ENCODE measurements around the gene TMEM141. TPM values are rescaled to one million over a fixed set of nuclear protein-coding genes. Genes with fewer than 3 reads are reported as not detected.

TMEM141 gene
- total and polyA plus RNA-seq, 2 of the 8 experiments (the other 6 are each of a cell fraction or from before 2014, with no cell fraction given): 51.1 to 137 TPM

DNA sequence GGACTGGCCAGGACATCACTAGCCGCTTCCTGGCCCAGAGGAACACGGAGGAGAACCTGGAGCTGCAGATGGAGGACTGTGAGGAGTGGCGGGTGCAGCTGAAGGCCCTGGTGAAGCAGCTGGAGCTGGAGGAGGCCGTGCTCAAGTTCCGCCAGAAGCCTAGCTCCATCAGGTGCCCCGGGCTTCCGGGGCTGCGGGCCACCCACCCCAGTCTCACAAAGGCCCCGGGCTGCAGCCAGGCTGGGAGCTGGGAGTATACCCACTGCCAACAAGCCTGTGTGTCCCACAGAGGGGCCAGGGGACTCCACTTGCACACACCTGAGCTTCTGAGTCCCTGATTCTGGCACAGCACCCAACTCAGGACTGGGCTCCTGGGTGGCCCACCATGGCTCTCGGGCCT, 14.9 kb downstream of the TMEM141 start:
- Histone ChIP-seq H2BK15ac (ENCODE audit: low read length) (no peak overlapping the region), H4K5ac (ENCODE audit: insufficient read length, low read depth, low read length) (no peak overlapping the region), H4K91ac (replicated peaks; ENCODE audit: insufficient read length, low read length) (no peak overlapping the region), H3K4me3 (ENCODE audit: extremely low read depth in 1 of 4, insufficient read depth in 2 of 4, low read depth in 3 of 4, low read length in 4 of 4) (no peak overlapping the region), H3K79me2 (ENCODE audit: control insufficient read depth in 1 of 2, insufficient read depth in 2 of 2, low read length in 2 of 2) (peaks cover 5 to 27% of the 10 kb centered on the region in 2 experiments), H2AK5ac (ENCODE audit: low read depth, low read length) (no peak overlapping the region), H3K27me3 (replicated peaks in 1 of 4; ENCODE audit: control insufficient read depth in 3 of 4, extremely low read depth in 1 of 4, insufficient read depth in 3 of 4, low read length in 3 of 4) (peaks cover 0 to 17% (median 8%) of the 10 kb centered on the region in 4 experiments; a peak in 3 of 7 replicates), H3K79me1 (ENCODE audit: low read depth, low read length) (peaks cover 2% of the 10 kb centered on the region), H3K36me3 (ENCODE audit: control insufficient read depth in 2 of 4, insufficient read depth in 4 of 4, low read length in 3 of 4) (peaks cover 0 to 10% (median 1%) of the 10 kb centered on the region in 4 experiments; a peak in 3 of 8 replicates), H2BK5ac (ENCODE audit: low read depth, low read length) (no peak overlapping the region), H2AFZ (ENCODE audit: low read length) (no peak overlapping the region), H2BK12ac (ENCODE audit: low read depth, low read length) (no peak overlapping the region), H3K18ac (ENCODE audit: extremely low read depth, low read length) (no peak overlapping the region), H4K8ac (ENCODE audit: extremely low read depth, insufficient read depth, low read length) (no peak overlapping the region; the same call in 1 of the 2 replicates), H4K20me1 (replicated peaks in 1 of 2; ENCODE audit: control insufficient read depth in 1 of 2, insufficient read depth in 2 of 2, low read length in 2 of 2) (peaks cover 5 to 12% of the 10 kb centered on the region in 2 experiments), H3K23me2 (ENCODE audit: low read depth, low read length) (peaks cover 9% of the 10 kb centered on the region; the same call in 1 of the 2 replicates), H3K14ac (ENCODE audit: insufficient read length) (no peak overlapping the region), H3K56ac (replicated peaks; ENCODE audit: insufficient read length, low read depth, low read length) (no peak overlapping the region), H3K9ac (replicated peaks in 1 of 4; ENCODE audit: extremely low read depth in 1 of 4, low read depth in 3 of 4, low read length in 3 of 4) (no peak overlapping the region), H2BK120ac (replicated peaks; ENCODE audit: low read depth, low read length) (no peak overlapping the region), H3K27ac (ENCODE audit: low read depth, low read length) (no peak overlapping the region), H3K4me2 (ENCODE audit: insufficient read depth in 1 of 2, low read depth in 2 of 2, low read length in 2 of 2) (no peak overlapping the region; a peak in 1 of 4 replicates), H3K23ac (ENCODE audit: insufficient read length) (no peak overlapping the region), H3K4ac (replicated peaks; ENCODE audit: insufficient read length, low read depth, low read length) (no peak overlapping the region), H3K4me1 (replicated peaks in 1 of 4; ENCODE audit: control insufficient read depth in 3 of 4, insufficient read depth in 4 of 4, low read length in 3 of 4) (peaks cover 0 to 13% (median 7%) of the 10 kb centered on the region in 4 experiments; a peak in 6 of 7 replicates), H2BK20ac (ENCODE audit: low read length) (no peak overlapping the region), H3K9me3 (ENCODE audit: insufficient read depth in 2 of 2, low read depth in 1 of 2, low read length in 1 of 2) (no peaks in the 10 kb centered on the region)
- no peak for DNase-seq (ENCODE audit: low read depth in 1 of 2, low spot score in 2 of 2)
- no peak for TF ChIP-seq NANOG (IDR thresholded peaks at IDR 0.05; ENCODE audit: insufficient read depth, low read depth, low read length, poor library complexity, severe bottlenecking)
- no peak for TF ChIP-seq CTBP2 (IDR thresholded peaks at IDR 0.05; ENCODE audit: borderline replicate concordance, insufficient read depth, insufficient read length, low read length)
- no peak for FAIRE-seq
- POLR2A ChIA-PET (ENCODE audit: partially characterized antibody): interaction anchor here (1.3 to 7.8 kb wide), 5 partner anchors 14 to 79 kb away, joined by 3 to 96 read pairs (median 6); partner anchors contain the start of gene AJM1
- WGBS, 2 experiments (ENCODE audit: extremely low coverage in 1 of 2, insufficient coverage in 1 of 2, insufficient read length in 1 of 2, insufficient replicate concordance in 2 of 2, low coverage in 1 of 2, low lambda C conversion rate in 2 of 2, missing lambda C conversion rate in 1 of 2): 92% methylated on average over 9 of the region's 10 CpGs; no CpG with 5 or more reads in 1 of the 2 experiments
- CTCF ChIA-PET (ENCODE audit: partially characterized antibody): interaction anchor here (0.7 to 2.3 kb wide), 7 partner anchors 8 to 223 kb away, joined by 3 to 10 read pairs (median 4); partner anchors contain the start of genes AJM1 and CCDC183

Measured in H1 (cell line).